Measurements from ENCODE around the gene RHBDL3. TPM values are rescaled to one million over a fixed set of nuclear protein-coding genes. Genes with fewer than 3 reads are reported as not detected.

Gene RHBDL3
- polyA plus RNA-seq, 1 donor from 2014 or later = 0.25 TPM

DNA sequence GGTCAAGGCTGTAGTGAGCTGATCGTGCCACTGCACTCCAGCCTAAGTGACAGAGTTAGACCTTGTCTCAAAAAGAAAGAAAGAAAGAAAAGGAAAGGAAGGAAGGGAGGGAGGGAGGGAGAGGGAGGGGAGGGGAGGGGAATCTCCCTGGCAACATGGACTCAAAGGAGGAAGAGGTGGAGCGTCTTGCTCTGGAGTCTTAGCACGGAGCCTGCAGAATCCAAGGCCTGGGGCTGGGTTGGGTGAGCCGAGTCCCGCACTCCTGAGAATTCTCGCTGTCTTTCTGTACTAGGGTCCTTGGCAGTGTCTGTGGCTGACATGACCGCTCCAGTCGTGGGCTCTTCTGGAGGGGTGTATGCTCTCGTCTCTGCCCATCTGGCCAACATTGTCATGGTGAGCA is 39.4 kb downstream of the RHBDL3 start:
- H2AFZ ChIP-seq (ENCODE audit: low read depth, low read length) = no peak overlapping the region
- no peaks in the 10 kb centered on the region for H3K9me3 ChIP-seq (ENCODE audit: low read length)
- H3K9me2 ChIP-seq (ENCODE audit: insufficient read depth, low read length) = no peaks in the 10 kb centered on the region
- H3K36me3 ChIP-seq (ENCODE audit: insufficient read depth, low read length) = no peaks in the 10 kb centered on the region
- H3K4me3 ChIP-seq (ENCODE audit: low read length) = no peak overlapping the region
- no peak overlapping the region for H3K27ac ChIP-seq (ENCODE audit: low read length)
- no peaks in the 10 kb centered on the region for H3K27me3 ChIP-seq (ENCODE audit: insufficient read depth, low read depth, low read length)
- no peaks in the 10 kb centered on the region for H3F3A ChIP-seq (ENCODE audit: insufficient read depth, low read length, poor library complexity, severe bottlenecking)
- no peak overlapping the region for H3K4me2 ChIP-seq (ENCODE audit: low read length)
- H3K9ac ChIP-seq (ENCODE audit: low read length) = no peak overlapping the region
- H3K79me2 ChIP-seq (replicated peaks; ENCODE audit: insufficient read depth, low read length) = no peaks in the 10 kb centered on the region
- TF ChIP-seq, protein P1, sequence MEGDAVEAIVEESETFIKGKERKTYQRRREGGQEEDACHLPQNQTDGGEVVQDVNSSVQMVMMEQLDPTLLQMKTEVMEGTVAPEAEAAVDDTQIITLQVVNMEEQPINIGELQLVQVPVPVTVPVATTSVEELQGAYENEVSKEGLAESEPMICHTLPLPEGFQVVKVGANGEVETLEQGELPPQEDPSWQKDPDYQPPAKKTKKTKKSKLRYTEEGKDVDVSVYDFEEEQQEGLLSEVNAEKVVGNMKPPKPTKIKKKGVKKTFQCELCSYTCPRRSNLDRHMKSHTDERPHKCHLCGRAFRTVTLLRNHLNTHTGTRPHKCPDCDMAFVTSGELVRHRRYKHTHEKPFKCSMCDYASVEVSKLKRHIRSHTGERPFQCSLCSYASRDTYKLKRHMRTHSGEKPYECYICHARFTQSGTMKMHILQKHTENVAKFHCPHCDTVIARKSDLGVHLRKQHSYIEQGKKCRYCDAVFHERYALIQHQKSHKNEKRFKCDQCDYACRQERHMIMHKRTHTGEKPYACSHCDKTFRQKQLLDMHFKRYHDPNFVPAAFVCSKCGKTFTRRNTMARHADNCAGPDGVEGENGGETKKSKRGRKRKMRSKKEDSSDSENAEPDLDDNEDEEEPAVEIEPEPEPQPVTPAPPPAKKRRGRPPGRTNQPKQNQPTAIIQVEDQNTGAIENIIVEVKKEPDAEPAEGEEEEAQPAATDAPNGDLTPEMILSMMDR (IDR thresholded peaks at IDR 0.05; ENCODE audit: poor library complexity, severe bottlenecking) = no peak
- TF ChIP-seq MXI1 (conservative IDR thresholded peaks at IDR 0.05; ENCODE audit: poor library complexity, severe bottlenecking) = no peak
- TF ChIP-seq EZH2 (IDR thresholded peaks at IDR 0.05; ENCODE audit: borderline replicate concordance, insufficient read depth, low read length, poor library complexity, severe bottlenecking) = no peak
- no peak for TF ChIP-seq RAD21 (conservative IDR thresholded peaks at IDR 0.05)
- TF ChIP-seq SMC3 (conservative IDR thresholded peaks at IDR 0.05; ENCODE audit: poor library complexity) = no peak
- TF ChIP-seq POLR2AphosphoS5 (IDR thresholded peaks at IDR 0.05) = no peak
- TF ChIP-seq EP300 (conservative IDR thresholded peaks at IDR 0.05; ENCODE audit: poor library complexity, severe bottlenecking) = no peak
- no peak for TF ChIP-seq TAF1 (IDR thresholded peaks at IDR 0.05; ENCODE audit: low read depth)
- TF ChIP-seq, protein P2, sequence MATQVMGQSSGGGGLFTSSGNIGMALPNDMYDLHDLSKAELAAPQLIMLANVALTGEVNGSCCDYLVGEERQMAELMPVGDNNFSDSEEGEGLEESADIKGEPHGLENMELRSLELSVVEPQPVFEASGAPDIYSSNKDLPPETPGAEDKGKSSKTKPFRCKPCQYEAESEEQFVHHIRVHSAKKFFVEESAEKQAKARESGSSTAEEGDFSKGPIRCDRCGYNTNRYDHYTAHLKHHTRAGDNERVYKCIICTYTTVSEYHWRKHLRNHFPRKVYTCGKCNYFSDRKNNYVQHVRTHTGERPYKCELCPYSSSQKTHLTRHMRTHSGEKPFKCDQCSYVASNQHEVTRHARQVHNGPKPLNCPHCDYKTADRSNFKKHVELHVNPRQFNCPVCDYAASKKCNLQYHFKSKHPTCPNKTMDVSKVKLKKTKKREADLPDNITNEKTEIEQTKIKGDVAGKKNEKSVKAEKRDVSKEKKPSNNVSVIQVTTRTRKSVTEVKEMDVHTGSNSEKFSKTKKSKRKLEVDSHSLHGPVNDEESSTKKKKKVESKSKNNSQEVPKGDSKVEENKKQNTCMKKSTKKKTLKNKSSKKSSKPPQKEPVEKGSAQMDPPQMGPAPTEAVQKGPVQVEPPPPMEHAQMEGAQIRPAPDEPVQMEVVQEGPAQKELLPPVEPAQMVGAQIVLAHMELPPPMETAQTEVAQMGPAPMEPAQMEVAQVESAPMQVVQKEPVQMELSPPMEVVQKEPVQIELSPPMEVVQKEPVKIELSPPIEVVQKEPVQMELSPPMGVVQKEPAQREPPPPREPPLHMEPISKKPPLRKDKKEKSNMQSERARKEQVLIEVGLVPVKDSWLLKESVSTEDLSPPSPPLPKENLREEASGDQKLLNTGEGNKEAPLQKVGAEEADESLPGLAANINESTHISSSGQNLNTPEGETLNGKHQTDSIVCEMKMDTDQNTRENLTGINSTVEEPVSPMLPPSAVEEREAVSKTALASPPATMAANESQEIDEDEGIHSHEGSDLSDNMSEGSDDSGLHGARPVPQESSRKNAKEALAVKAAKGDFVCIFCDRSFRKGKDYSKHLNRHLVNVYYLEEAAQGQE (IDR thresholded peaks at IDR 0.05; ENCODE audit: borderline replicate concordance) = no peak
- no peaks in the 10 kb centered on the region for H4K20me1 ChIP-seq (ENCODE audit: insufficient read depth)

DNA sequence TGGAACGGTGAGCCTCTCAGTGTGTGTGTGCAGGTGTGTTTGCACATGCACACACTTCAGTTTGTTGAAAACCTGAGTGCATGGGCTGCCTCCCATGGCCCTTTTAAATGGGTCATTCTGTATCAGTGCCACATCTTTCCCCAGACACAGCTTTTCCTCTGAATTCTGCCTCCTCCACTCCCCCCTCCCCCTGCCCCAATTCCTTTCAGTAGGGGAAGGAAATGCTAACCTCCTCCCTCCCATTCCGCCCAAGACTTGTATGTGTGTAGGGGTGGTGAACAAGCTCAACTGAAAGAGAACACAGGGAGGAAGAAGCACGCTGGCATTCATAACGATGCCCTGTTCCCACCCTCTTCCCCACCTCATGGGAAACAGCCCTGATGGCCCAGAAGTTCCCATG is 42.0 kb downstream of the RHBDL3 start:
- H3K4me3 ChIP-seq (ENCODE audit: low read length) = no peak overlapping the region
- H3K36me3 ChIP-seq (ENCODE audit: insufficient read depth, low read length) = no peaks in the 10 kb centered on the region

More for the DNA sequence above, 42.0 kb downstream of the RHBDL3 start:
- no peaks in the 10 kb centered on the region for H3K27me3 ChIP-seq (ENCODE audit: insufficient read depth, low read depth, low read length)
- no peak for TF ChIP-seq EP300 (conservative IDR thresholded peaks at IDR 0.05; ENCODE audit: poor library complexity, severe bottlenecking)
- TF ChIP-seq, protein P2 (IDR thresholded peaks at IDR 0.05; ENCODE audit: borderline replicate concordance) = no peak
- TF ChIP-seq EZH2 (IDR thresholded peaks at IDR 0.05; ENCODE audit: borderline replicate concordance, insufficient read depth, low read length, poor library complexity, severe bottlenecking) = no peak
- TF ChIP-seq SMC3 (conservative IDR thresholded peaks at IDR 0.05; ENCODE audit: poor library complexity) = no peak
- TF ChIP-seq POLR2AphosphoS5 (IDR thresholded peaks at IDR 0.05) = no peak
- no peak for TF ChIP-seq MXI1 (conservative IDR thresholded peaks at IDR 0.05; ENCODE audit: poor library complexity, severe bottlenecking)
- TF ChIP-seq, protein P1 (IDR thresholded peaks at IDR 0.05; ENCODE audit: poor library complexity, severe bottlenecking) = no peak
- no peak for TF ChIP-seq TAF1 (IDR thresholded peaks at IDR 0.05; ENCODE audit: low read depth)
- no peak for TF ChIP-seq RAD21 (conservative IDR thresholded peaks at IDR 0.05)
- no peaks in the 10 kb centered on the region for H4K20me1 ChIP-seq (ENCODE audit: insufficient read depth)
- H3K4me2 ChIP-seq (ENCODE audit: low read length) = no peak overlapping the region
- no peaks in the 10 kb centered on the region for H3K9me2 ChIP-seq (ENCODE audit: insufficient read depth, low read length)
- H3K9me3 ChIP-seq (ENCODE audit: low read length) = no peaks in the 10 kb centered on the region
- H3K79me2 ChIP-seq (replicated peaks; ENCODE audit: insufficient read depth, low read length) = no peaks in the 10 kb centered on the region
- no peak overlapping the region for H3K9ac ChIP-seq (ENCODE audit: low read length)
- H3K27ac ChIP-seq (ENCODE audit: low read length) = no peak overlapping the region
- H2AFZ ChIP-seq (ENCODE audit: low read depth, low read length) = no peak overlapping the region
- H3F3A ChIP-seq (ENCODE audit: insufficient read depth, low read length, poor library complexity, severe bottlenecking) = no peaks in the 10 kb centered on the region
